DMS53 treated with DMSO at 0.1 percent for 48 hours (cell line): ENCODE data around the gene PMVK.

Source experiments
- DNase-seq: peaks from one replicate; lab custom pipeline; 2025; ENCODE audit not compliant: unreplicated experiment; lab: John Stamatoyannopoulos, UW

Gene PMVK

GRCh38 chr1:154951901-154952657 lies 15.6 kb upstream of the PMVK start:
- DNase-seq, result no peak

GRCh38 chr1:154948079-154948478 lies 11.6 kb upstream of the PMVK start:
- DNase-seq, result no peak

GRCh38 chr1:154945962-154946850 lies 9.7 kb upstream of the PMVK start:
- DNase-seq, result no peak

GRCh38 chr1:154945160-154945961 lies 8.8 kb upstream of the PMVK start:
- no peak for DNase-seq

- no peak for DNase-seq
These were observed 8.1 kb upstream of the PMVK start for GRCh38 chr1:154944401-154945159.

- peak; percentile 39 for DNase-seq
These were observed 7.3 kb upstream of the PMVK start for GRCh38 chr1:154943649-154944400.

- no peak for DNase-seq
These were observed 5.0 kb upstream of the PMVK start for GRCh38 chr1:154941333-154942013.

GRCh38 chr1:154940651-154941194 lies 4.2 kb upstream of the PMVK start:
- no peak for DNase-seq

- no peak for DNase-seq
These were observed 3.7 kb upstream of the PMVK start for GRCh38 chr1:154940213-154940560.

- DNase-seq, result no peak
These were observed 2.3 kb upstream of the PMVK start for GRCh38 chr1:154938604-154939399.

GRCh38 chr1:154937988-154938386 lies 1.5 kb upstream of the PMVK start:
- DNase-seq, result no peak

- DNase-seq, result peak; percentile 86
These were observed 817 bp upstream of the PMVK start for GRCh38 chr1:154937085-154937987.

- DNase-seq, result no peak
These were observed 567 bp downstream of the PMVK start for GRCh38 chr1:154935749-154936554.

GRCh38 chr1:154934358-154934948 lies 2.1 kb downstream of the PMVK start:
- DNase-seq, result no peak

- DNase-seq, result peak; percentile 14
These were observed 4.5 kb downstream of the PMVK start for GRCh38 chr1:154931940-154932487.

- no peak for DNase-seq
These were observed 10.3 kb downstream of the PMVK start for GRCh38 chr1:154926201-154926600.
